Islet of Langerhans (tissue), 1 donor: ENCODE data around the gene BICRA.
"Not testable (repeated sequence)": the region's sequence is repeated elsewhere in the genome, so short reads cannot be mapped to it uniquely, and the experiment has no call there.

Source experiments
- FAIRE-seq: peaks from one replicate; lab custom pipeline; 2011; peaks lifted over from hg19 to GRCh38; lab: Jason Lieb, UNC

Gene BICRA

DNA sequence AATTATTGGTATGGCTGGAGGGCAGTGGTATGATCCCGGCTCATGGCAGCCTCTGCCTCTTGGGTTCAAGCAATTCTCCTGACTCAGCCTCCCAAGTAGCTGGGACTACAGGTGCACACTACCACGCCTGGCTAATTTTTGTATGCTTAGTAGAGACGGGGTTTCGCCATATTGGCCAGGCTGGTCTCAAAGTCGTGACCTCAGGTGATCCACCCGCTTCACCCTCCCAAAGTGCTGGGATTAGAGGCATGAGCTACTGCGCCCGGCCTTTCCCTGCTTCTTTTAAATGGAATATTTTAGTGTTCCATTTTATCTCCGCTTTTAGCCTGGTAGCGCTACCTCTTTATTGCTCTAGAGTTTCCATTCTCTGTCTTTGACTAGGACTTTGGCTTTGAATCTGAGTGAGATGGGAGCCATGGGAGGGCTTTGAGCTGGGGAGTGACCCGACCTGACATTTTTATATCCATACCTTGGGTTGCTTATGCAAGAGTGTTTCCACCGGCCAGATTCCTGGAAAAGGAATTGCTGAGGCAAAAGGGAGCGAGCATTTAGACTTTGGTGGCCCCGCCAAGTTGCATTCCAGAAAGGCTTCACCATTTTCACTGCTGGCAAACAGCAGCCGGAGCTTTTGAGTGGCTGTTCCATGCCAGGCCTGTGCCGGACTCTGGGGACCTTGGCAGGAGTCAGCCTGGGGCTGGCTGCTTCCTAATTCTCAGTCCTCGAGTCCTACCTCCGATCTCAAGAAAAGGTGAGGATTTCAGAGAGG is 22.9 kb downstream of the BICRA start:
- no peak for FAIRE-seq

DNA sequence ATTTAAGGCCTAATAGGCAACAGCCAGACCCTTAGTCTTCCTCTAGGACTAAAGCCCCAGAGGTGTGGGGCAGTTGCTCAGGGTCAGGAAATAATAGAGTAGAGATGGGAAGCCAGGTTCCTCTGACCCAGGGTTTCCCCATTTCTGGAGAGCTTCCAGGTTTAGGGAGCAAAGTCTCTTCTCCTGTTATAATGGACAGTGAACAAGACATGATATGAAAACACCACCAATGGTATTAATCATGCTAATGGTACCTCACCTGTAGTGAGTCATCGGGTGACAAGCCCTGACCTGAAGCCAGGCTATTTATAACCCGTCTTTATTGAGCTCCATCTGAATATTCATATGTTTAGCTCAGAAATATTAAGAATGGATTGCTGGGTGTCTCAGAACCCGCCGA is 24.6 kb downstream of the BICRA start:
- peak; percentile 83 for FAIRE-seq

DNA sequence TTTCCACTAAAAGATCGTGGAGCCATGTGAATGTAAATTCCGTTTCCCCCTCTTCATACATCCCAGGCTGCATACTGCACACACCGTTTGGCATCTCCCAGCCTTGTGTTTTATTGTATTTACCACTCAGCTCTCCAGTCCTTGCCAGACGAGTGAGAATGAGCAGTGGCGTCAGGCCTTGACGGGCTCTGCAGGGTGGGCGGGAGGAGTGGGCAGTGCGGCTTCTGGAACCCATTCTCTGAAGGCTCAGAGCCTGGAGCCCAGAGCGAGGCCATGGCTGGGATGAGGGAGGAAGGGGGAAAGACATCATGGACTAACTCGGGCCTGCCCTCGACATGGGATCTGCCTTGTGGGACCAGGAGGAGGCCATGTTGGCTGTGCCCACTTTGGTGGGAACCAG is 25.1 kb downstream of the BICRA start:
- no peak for FAIRE-seq

DNA sequence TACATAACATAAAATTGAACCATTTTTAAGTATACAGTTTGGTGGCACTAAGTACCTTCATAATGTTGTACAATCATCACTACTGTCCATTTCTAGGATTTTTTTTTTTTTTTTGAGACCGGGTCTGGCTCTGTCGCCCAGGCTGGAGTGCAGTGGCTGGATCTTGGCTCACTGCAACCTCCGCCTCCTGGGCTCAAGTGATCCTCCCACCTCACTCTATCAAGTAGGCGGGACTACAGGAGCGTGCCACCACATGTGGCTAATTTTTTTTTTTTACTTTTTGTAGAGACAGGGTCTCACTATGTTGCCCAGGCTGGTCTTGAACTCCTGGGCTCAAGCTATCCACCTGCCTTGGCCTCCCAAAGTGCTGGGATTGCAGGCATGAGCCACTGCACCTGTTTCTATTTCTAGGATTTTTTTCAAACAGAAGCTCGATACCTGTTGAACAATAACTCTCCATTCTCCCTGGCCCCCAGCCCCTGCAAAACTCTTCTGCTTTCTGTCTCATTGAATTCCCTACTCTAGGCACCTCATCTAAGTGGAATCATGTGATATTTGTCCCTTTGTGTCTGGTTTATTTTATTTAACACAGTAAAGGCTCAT is 26.3 kb downstream of the BICRA start:
- not testable (repeated sequence) for FAIRE-seq

DNA sequence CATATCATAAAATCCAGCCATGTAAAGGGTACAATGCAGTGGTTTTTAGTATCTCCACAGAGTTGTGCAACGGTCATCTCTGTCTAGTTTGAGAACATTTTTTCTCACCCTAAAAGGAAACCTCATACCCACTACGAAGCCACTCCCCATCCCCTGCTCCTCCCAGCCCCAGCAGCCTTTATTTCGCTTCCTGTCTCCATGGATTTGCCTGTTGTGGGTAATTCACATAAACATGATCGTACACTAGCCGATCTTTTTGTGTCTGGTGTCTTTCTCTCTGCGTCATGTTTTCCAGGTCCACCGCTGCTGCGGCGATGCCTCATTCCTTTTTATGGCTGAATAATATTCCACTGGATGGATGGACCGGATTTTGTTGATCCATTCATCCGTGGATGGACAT is 28.6 kb downstream of the BICRA start:
- no peak for FAIRE-seq

DNA sequence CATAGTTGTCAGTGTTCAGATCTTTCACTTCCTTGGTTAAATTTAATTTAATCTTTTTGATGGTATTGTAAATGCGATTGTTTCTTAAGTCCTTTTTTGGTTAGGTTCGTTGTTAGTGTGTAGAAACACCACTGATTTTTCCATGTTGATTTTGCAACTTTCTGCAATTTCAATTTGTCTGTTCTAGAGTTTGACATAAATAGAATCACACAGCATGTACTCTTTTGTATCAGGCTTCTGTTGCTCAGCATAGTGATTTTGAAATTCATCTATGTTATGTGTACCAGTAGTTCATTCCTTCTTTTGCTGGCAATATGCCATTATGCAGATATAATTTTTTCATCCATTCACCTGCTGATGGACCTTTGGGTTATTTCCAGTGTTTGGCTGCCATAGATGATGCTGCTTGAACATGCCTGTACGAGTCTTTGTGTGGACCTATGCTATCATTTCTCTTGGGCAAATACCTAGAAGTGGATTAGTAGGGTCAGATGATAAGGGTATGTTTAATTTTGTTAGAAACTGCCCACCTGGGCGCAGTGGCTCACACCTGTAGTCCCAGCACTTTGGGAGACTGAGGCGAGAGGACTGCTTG is 33.1 kb downstream of the BICRA start:
- no peak for FAIRE-seq

DNA sequence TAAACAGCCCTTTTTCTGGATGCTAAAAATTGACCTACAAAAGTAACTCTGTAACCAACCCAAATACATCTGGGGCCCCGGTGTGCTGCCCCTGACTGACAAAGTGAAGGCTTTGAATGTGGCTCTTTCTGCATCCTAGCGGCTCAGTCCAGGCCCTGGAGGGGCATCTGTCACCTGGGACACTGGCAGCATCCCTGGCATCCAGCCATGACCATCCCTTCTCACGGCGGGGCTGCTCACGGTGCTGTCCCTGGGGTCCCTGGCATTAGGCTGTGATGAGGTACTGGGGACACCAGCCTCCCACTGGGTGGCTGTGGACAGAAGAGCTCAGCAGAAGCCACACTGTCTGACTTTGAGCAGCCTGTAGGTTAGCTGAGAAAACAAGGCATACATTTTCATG is 34.3 kb downstream of the BICRA start:
- FAIRE-seq: no peak

DNA sequence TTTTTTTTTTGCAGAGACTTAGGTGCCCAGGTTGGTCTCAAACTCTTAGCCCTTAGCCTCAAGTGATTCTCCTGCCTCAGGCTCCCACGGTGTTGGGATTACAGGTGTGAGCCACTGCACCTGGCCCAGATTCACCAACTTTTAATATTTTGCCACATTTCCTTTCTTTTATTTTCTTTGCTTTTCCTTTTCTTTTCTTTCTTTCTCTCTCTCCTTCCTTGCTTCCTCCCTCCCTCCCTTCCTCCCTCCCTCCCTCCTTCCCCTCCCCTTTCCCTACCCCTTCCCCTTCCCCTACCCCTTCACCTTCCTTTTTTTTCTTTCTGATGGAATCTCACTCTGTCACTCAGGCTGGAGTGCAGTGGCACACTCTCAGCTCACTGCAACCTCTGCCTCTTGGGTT is 35.3 kb downstream of the BICRA start:
- FAIRE-seq: no peak

DNA sequence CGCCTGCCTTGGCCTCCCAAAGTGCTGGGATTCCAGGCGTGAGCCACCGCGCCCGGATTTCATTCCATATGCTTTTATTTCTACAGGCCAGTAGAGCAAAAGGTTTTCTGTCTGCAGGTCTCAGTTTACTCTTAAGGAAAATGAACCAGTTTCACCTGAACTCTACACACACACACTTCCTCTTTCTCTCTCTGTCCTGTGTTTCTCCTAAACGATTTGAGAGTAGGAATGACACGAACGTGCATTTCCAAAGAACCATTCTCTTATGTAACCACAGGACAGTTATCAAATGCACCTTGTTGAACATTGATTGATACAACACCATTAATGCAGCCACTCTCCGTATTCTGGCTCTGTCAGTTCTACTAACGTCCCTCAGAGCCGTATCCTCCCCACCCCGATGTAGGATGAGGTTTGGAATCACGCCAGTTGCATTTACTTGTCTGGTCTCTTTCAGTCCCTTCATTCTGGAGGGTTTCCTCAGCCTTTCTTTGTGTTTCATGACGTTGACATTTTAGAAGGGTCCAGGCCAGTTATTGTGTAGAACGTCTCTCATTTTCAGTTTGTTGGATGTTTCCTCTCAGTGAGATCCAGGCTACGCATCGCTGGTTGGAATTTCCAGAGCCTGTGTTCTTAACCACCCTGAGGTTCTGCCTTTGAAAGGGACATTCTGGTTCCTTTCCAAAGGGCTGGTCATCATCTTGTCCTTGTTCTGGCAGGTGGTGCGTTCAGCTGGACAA is 36.0 kb downstream of the BICRA start:
- FAIRE-seq: no peak

DNA sequence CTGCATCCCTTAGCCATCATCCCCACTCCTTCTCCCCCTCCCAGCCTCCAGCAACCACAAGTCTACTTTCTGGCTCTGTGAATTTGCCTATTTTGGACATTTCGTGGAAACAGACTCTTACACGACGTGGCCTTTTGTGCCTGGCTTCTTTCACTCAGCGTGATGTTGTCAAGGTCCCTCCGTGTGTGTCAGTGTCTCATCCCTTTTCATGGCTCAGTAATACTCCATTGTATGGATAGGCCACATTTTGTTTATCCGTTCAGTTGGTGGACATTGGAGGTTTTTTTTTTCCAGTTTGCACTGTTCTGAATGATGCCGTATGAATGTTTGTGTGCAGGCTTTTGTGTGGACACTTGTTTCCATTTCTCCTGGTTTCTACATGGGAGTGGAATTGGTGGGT is 38.0 kb downstream of the BICRA start:
- FAIRE-seq: no peak

DNA sequence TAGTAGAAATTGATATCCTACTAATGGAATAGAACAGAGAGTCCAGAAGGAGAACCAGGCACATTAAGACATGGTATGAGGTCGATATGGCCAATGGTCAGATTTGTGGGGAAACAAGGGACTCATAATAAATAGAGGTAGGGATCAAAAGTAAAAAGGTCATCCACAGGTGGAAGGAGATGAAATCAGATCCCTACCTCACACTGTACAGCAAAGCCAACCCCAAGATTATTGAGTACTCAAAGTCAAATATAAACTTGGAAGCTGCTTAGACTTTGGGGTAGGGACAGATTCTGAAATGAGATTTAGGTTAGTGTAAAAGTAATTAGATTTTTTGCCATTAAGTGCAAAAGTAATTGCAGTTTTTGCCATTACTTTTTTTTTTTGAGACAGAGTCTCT is 40.7 kb downstream of the BICRA start:
- FAIRE-seq: no peak

DNA sequence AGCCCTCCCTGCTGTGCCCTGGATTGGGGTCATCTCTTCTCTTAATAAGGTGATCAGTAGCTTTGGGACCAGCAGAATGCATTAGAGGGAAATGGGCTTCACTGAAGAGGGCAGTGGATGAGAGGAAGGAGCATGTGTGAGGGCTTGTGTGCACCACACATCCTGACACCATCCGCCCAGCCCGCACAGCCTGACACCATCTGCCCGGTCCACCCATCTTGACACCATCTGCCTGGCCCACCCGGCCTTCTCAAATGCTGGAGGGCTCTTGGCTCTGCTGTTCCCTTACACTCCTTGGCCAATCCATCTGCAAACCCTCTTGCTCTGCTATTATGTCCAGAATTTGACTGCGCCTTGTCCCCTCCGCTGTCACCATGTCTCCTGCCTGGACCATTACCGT is 41.8 kb downstream of the BICRA start:
- no peak for FAIRE-seq

DNA sequence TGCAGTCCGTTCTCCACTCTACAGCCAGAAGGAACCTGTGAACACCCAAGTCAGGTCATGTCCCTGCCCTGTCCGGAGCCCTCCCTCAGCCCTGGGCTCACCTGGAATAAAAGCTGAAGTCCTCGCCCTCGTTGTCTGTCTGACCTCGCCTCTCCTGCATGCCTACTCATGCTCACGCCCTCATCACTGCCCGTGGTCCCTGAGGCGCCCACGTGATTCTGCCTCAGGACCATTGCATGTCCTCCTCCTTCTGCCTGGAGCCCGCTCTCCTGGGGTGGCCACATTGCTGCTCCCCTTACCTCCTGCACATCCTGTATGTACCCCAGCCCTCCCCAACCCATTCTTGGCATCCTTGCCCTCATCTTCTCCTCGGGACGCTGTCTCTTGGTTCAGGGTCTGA is 42.2 kb downstream of the BICRA start:
- no peak for FAIRE-seq

DNA sequence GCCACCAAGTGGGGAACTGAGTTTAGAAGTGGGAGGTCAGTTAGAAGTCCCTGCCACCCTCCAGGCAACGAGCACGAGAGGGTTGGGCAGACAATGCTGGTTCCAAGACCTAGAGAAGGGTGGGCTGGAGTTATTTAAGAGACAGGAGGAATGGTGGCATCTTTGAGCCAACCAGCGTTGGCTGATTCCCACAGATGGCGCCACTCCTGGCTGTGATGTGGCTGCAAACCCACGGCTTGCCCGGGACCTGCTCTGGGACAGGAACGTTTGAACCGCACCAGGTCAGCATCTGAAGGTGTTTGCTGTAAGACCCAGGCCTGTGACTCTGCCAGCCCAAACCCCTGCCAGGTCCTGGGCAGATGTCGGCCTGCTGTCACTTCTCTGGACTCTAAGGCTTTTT is 42.8 kb downstream of the BICRA start:
- no peak for FAIRE-seq

DNA sequence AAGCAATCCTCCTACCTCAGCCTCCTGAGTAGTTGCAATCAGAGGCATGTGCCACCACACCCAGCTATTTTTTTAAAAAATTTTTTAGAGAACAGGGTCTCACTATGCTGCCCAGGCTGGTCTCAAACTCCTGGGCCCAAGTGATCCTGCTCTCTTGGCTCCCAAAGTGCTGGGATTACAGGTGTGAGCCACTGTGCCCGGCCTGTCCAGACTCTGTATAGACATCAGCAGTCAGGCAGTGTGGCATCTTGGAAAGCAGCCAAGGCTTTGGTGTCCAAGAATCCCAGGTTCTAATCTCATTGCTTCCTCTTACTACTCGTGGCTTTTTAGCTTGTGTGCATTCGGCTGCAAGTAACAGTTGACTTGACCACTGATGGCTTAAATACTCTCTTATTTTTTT is 43.4 kb downstream of the BICRA start:
- no peak for FAIRE-seq

DNA sequence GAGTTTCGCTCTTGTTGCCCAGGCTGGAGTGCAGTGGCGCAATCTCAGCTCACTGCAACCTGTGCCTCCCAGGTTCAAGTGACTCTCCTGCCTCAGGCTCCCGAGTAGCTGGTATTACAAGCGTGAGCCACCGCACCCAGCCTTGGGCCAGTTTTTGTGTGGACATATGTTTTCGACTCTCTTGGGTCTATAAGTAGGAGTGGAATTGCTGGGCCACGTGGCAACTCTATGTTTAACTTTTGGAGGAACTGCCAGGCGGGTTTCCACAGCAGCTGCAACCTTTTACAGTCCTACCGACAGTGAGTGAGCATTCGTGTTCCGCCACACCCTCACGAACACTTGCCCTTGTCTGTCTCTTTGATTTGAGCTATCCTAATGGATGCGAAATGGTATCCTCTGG is 44.9 kb downstream of the BICRA start:
- FAIRE-seq: no peak

DNA sequence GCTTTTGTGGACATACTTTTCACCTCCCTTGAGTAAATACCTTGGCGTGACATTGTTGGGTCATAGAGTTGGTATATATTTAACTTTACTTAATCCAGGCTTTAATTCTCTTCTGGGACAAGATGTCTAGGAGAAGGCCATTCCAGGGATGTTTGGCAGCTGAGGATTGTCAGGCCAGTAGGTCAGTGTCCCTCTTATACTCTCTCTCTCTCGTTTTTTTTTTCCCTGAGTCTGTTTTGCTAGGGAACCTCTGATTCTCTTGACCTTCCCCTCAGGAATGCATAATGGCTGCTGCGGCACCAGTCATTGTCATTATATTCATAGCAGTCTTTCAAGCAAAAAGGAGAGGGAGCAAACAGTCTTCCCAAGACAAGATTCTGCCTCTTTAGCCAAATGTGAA is 48.8 kb downstream of the BICRA start:
- FAIRE-seq: no peak

DNA sequence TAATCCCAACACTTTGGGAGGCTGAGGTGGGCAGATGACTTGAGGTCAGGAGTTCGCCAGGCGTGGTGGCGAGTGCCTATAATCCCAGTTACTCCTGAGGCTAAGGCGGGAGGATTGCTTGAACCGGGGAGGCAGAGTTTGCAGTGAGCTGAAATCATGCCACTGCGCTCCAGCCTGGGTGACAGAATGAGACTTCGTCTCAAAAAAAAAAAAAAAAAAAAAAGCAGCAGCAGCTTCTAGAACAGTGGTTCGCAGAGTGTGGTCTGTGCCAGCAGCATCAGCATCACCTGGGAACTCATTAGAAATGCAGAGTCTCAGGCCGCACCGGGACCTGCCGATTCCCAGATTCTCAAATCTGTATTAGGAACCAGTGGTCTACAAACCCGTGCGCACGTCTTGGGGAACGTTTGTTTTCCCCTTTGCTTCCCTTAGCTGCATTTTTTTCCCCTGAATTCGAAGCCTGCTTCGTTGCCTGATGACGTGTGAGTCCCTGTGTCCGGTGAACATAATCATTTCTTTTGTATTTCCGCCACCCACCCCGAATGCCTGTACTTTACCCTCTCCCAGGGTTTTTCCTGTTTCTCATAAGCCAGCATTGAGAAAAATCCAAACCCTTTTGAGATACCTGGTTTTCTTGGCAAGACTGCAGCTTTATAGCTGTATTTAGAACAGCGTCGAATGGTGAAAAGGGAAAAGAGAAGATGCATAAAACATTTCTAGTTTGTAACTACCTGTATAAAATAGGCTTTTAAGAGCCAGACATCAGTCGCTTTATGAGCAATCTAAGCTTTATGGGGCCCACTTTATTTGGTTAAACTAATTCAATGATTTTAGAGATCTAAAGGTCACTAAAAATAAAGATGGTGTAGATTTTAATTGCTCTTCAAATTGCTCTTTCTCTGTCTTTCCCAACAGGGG is 49.8 kb downstream of the BICRA start:
- no peak for FAIRE-seq

DNA sequence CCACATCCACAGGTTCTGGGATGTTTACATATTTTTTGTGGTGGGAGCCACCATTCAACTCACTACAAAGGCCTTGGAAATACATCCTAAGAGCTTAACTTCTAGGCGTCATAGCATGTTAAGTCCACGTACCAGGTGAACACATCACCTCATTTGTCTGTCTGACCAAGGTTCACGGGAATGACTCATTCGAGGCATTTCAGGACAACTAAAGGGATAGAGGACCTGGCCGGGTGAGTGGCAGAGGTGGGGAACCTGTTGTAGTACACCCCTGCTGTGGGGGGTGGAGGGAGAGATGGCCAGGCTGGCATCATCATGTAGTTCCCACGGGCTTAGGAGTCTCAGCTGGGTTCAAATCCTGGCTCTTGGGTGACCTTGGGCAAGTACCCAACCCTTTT is 51.5 kb downstream of the BICRA start:
- no peak for FAIRE-seq

DNA sequence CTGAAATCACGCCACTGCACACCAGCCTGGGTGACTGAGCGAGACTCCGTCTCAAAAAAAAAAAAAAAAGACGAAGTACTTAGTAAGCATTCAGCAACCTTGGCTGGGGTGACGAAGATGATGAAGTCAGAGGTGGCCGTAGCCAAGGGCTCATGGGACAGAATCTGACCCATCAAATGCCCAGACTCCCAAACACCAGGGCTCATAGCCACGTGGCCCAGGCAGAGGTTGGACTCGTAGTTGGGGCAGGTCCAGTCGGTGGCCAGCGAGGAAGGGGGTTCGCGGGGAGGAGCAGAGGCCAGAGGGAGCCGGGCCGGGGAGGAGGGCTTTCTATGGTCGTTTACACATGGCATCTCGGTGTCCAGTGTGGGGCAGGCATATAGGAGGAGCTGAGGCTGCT is 52.2 kb downstream of the BICRA start:
- no peak for FAIRE-seq

DNA sequence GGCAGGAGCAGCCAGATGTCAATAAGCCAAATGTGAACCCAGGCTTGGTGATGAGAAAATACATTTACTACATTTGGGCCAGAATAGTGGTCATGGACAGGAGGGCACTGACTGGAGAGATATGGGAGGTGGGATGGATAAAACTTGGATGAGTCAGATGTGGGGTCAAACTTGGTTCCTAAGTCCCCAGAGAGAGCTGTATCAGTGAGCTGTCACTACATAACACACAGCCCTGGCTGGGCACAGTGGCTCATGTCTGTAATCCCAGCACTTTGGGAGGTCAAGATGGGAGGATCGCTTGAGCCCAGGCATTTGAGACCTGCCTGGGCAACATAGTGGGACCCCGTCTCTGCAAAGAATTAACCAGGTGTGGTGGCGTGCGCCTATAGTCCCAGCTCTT is 52.7 kb downstream of the BICRA start:
- no peak for FAIRE-seq

DNA sequence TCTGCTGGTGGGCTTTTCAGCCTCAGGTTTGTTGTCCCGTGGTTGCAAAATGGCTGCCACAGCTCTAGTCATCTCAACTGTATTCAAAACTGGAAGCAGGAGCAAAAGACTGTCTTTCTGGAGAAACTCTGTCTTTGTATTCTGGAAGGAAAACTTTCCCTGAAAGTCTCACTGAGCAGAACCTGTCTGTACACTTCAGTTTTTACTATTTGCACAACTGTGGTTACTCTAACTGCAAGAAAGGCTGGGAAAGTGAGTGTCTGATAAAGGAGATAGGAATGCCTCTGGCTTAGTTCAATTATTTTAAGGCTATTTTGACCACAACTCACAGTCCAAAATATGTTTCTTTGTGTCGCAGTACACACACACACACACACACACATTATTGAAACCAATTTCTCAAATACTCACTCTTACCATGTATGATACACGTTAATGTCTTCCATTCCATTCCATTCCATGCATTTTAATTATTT is 54.5 kb downstream of the BICRA start:
- no peak for FAIRE-seq
